Stimulated activated CD4-positive, alpha-beta T cell treated with anti-CD3 and anti-CD28 coated beads, Interleukin-15, amount 100 ng/mL, for 24 hours (primary cell): ENCODE measurements around the gene SLC22A12.
A peak's percentile ranks its signal among the peaks of the same experiment; 100 is the strongest.

Experiments
- DNase-seq: peaks from one replicate; pipeline ENCODE4 v3.0.0-alpha.2; 2020

Gene SLC22A12

DNA sequence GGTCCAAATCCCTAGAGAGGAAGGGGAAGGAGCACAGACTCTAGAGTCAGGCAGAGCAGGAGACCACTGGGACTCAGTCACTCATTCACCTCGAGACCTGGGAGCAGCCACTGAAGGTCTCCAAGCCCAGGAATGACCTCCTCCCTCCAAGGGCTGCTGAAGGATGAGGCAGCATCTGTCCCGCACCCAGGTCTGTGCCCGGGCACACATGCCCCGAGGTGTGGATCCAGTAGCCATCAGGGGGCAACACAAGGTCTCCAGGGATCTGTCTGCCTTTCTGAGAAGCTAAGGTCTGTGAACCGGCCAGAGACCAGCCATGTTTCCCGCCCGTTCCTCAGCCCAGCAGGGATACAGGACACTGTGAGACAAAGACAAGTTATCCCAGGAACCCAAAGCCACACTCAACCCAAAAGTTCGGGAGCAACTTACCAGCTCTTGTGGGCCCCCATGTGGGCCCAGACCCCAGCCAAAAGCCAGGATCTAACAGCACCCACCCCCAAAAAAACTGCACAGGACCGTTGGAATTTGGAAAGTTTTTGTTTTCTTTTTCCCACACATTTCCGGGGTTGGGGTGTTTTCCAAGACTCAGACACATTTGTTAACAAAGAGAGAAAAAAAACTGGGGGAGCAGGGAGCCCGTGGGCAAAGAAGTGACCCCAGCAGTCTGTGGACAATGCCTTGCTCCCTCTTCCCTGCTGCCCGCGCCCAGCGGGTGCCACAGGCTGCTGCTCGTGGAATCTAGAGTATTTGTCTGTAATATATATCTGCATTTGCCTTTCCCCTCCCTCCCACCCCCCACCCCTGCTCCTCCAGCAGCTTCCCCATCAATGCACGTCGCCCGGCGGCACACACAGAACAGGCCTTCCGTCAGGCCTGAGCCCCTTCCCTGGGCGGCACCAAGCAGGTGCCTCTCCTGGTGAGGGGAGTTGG lies 14.9 kb downstream of the SLC22A12 start:
- no peak for DNase-seq

DNA sequence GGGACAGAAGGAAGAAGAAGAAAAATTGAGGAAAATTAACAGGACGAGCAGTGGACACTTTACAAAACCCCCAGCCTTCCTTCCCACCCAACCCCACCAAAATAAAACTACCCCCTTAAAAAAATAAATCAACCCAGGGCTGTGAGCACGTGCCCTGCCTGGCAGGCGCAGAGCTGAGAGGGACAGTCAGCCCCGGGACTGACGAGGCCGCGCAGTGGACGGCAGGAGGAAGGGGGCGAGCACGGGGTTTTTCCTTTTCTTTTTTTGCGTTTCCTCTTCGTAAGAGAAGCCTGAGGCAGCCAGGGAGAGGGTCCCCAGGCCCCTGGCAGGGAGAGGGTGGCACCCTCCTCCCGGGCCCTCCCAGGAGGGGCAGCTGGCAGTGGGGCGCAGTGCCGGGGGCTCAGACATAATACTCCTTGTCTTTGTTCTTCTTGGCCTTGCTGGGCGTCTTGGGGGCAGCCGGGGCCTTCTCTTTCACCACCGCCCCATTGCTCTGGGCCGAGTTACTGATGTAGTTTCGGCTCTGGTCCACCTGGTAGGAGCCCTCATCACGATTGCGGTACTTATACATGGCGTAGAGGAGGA lies 15.9 kb downstream of the SLC22A12 start:
- DNase-seq = no peak

DNA sequence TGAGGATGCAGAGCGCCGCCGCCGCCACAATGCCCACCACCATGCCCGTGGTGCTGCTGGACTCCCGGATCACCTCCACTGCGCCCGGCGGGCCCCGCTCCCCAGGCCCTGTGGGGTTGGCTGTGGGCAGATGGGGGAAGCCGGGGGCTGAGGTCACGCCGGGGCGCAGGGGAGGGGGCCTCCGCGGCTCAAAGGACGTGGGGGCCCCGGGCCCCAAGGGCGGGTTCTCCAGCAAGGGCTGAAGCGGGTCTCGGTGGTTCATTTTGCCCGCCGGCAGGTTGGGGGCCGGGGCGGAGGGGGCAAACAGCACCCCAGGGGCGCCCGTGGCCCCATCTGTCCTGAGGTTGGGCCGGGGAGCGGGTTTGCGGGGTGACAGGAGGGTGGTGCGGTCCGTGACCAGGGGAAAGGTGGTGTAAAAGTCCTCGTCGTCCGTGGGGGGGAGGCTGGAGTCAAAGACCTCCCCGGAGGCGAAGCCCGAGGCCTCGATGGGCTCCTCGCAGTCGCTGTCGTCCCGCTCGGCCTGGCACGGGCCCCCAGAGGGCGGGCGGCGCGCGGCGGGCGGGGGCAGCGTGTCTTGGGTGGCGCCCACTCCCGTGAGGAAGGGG lies 16.5 kb downstream of the SLC22A12 start:
- DNase-seq = no peak

DNA sequence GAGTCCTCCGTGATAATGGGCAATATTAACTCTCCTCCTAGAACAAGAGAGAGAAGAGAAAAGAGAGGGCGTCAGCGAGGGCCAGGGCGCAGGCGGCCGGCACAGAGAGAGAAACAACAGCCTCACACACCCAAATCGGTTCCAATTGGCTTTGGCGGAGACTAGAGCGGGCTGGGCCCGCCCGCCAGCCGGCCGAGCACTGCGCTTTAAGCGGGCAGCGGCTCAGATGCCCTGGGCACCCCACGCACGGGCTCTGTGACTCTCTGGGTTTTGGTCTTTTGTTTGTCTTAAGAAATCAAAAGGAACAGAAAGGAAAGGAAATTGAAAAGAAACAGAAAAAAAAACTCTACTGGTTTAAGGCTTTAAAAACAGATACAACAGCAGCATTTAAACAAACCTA lies 17.0 kb downstream of the SLC22A12 start:
- no peak for DNase-seq

DNA sequence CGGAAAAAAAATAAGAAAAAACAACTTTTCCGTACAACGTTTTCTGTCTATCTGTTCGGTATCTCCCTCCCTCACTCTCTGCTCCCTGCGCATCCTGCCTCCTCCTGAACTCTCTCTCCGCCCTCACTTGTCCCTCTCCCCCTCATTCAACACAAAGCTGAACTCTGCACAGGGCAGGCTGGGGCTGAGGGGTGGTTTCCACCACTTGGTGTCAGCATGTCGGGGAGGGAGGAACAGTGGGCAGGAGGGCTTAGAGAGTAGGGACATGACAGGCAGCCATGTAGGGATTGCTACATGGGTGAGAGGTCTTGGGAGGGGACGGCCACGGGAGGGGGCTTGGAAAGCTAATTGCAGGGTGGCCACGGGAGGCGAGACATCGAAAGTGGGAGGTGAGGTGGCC lies 17.6 kb downstream of the SLC22A12 start:
- no peak for DNase-seq

DNA sequence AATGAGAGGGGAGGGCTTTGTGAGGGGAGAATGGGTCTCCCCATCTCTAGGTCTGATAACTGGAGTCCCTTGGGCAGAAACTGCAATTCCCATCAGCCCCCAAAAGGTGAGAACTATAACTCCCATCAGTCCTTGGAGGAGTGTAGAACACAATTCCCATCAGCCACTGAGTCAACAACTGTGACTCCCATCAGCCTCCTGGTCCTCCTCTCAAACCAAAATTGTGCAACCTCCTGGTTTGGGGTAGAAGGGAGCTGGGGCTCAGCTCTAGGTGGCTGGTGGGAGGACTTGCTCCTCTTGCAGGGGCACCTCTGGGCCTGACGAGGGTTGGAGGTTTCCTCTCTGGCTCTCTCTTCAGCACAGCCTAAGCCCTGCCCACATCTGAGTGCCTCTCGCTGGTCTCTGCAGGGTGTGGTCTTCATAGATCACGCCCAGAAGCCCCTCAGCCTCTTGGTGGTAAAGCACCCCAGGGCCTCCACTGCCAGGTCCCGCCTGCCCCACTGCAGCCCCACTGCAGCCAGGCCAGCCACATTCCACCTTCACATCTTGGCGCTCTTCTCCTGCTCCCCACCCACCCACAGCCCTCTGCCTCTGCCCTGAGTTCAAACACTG lies 18.5 kb downstream of the SLC22A12 start:
- no peak for DNase-seq

DNA sequence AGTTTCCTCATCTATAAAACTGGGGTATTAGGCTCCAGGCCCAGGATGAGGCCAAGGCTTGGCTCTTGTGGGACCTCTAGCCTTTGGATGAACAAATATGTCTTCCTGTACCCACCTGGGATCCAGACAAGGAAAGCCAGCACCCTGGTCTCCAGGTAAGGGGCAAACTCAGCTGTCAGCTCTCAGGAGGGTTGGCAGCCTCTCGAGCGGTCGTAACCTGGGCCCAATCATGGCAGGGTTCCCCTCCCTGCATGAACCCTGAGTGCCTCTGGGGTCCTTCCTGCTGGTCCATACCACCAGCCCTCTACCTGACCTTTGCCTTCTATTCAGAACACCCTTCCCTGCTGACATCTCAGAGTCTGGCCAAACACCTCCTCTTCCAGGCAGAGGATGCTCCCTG lies 19.6 kb downstream of the SLC22A12 start:
- no peak for DNase-seq

DNA sequence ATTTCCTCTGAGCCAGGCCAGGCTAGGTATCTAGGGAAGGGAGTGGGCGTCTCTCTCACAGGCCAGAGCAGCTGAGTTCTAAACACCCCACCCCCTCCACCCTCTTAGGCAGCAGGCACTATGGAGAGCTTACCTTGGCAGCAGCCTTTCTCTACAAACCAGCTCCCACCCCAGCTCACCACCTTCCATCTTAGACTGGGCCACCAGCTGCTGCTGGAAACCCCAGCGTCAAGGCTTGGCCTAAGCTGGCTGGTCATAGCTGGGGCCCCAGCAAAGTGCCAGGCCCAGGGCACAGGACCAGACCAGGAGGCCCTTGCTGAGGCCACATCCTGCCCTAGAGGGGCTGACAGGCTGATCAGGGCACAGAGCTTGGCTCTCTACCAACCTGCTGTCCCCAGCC lies 20.2 kb downstream of the SLC22A12 start:
- no peak for DNase-seq

DNA sequence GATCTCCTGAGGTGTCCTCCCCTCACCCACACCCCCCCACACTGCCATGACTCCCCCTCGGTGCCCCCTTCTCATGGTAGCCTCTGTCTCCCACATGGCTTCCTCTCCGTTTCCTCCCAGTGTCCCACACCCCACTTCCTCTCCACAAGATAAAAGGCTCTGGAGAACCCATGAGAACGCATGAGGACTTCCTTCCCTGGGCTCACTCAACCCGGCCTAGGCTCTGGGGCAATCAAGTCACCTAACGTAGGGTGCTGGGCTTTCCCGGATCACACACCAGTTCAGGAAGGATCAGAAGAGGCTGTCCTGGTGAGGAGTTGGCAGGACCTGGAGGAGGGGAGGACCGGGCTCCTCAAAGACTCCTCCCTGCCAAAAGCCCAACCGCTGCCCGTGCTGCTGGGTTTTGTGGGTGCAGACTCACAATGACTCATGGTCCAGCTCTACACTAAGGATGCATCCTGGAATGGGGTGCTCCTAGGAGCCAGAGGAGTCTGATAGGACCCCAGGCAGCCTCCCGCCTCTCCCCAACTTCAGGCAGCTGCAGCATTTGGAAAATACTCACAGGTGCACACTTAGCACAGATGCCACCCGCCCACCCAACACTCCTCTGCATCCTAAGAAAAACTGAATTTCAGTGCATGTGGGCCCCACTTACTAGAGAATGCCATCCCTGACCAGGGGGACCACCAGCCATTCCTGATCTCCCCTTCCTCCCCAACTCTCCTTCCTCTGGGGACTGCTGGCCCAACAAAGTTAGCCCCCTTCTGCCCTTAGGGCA lies 21.0 kb downstream of the SLC22A12 start:
- DNase-seq = no peak

DNA sequence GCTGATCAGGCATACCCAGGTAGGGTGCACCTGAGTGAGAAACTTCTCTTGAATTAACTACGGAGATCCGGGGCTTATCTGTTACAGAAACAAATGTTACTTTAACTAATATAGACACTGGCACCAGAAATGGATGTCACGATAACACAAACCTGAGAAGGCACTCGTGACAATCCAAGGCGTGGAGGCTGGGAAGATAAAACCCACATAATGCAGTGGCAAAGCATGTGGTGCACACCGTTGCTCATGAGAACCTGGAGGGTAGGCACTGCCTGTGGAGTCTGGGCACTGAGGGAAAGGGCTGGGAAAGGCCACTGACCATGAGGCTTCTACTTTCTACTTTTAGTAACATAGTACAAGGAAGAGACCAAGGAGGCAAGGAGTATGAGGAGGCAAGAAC lies 22.6 kb downstream of the SLC22A12 start:
- no peak for DNase-seq

DNA sequence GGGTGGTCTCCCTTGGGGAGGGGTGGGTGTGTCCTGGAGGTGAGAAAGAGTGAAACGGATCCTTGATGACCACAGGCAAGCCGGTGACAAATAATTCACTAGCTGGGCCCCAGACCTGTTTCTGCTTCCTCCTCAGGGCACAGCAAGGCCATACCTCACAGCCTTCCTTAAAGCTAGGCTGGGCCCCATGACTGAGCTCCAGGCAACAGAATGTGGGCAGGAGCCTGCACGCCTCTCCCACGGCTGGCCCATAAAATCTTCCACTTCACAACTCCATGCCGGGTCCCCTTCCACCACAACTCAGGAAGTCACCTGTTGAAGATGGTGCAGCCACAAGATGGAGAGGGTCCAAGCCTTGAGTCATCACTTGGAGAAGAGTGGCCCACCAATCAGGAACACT lies 23.9 kb downstream of the SLC22A12 start:
- no peak for DNase-seq

DNA sequence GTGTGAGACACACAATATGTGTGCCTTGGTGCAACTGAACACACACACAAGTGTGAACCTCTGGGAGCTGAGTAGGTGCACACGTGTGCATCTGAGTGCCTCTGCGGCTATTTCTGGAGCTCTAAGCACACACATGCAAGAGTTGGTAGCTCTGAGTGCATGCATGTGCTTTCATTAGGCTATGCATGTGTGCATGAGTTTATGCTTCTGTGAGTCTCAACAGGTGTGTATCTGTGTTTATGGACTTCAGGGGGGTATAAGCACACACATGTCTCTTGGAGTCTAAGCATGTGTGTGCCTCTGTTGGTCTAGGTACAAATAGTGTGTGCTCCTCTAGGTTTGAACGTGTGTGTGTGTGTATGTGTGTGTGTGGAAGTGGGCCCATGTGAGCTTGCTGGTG lies 25.8 kb downstream of the SLC22A12 start:
- no peak for DNase-seq

DNA sequence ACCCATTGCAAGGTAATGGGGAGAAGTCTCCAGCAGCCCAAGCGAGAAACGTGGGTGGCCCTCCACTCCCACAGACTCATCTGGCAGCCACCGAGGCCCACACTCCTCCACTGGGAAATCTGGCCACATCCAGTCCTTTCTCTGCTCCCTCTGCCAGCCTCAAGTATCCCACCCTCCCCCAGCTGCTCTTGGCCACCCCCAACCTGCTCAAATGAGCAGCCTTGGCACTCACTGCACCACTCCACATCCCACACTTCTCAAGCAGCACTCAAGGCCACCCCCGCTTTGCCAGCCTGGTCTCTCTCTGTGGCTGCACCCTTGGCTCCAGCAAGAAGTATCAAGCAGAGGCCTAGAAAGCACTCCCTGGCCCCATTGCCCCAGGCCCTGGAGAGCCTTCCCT lies 28.2 kb downstream of the SLC22A12 start:
- DNase-seq = no peak

DNA sequence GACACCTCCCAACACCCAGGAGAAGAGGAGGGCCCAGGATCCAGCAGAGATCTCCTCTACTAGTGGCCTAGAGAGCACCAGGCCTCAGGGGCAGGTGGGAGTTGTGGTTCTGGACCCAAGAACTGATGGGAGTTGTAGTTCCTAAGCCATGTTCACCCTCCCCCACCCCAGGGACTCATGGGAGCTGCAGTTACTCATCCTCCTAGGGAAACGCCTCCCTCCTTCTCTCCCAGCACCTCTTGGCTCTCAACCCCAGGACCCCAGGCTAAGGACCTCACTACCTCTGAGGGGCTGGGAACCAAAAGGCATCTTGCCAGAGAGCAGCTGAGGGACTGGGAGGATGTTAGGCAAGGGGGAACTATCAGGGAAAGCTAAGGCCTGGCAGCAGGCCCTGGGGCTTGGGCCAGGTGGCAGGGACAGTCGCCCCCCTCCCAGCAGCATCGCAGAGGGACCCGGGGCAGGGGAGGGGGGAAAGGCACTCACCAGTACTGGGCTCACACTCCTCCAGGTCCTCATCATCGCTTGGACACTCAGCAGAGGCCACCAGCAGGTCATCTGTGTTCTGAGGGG lies 28.9 kb downstream of the SLC22A12 start:
- peak; percentile 37 for DNase-seq

DNA sequence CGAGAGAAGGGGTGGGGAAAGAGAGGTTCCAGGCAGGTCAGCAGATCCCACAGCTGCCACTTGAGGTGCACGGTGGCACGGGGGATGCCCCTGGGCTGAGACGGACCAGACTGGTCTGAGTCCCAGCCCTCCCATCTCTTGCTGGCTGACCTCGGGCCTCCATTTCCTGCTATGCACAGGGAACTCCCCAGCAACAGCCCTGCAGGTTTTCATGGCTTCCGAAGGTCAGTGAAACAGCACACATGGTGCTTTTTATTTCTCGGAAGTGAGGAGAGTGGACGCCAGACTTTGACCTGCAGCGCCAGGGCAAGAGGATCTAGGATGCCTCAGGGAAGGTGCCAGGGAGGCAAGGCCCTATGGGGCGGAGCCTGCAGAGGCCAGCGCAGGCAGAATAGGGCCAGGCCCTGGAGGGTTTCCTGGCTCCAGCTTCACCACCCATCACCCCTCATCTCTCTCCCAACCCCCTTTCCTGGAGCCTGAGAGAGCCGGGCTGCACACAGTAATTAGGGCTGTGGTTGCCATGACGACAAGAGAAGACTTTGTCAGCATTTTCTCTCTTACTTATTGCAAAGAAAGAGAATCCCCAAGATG lies 29.5 kb downstream of the SLC22A12 start:
- no peak for DNase-seq

DNA sequence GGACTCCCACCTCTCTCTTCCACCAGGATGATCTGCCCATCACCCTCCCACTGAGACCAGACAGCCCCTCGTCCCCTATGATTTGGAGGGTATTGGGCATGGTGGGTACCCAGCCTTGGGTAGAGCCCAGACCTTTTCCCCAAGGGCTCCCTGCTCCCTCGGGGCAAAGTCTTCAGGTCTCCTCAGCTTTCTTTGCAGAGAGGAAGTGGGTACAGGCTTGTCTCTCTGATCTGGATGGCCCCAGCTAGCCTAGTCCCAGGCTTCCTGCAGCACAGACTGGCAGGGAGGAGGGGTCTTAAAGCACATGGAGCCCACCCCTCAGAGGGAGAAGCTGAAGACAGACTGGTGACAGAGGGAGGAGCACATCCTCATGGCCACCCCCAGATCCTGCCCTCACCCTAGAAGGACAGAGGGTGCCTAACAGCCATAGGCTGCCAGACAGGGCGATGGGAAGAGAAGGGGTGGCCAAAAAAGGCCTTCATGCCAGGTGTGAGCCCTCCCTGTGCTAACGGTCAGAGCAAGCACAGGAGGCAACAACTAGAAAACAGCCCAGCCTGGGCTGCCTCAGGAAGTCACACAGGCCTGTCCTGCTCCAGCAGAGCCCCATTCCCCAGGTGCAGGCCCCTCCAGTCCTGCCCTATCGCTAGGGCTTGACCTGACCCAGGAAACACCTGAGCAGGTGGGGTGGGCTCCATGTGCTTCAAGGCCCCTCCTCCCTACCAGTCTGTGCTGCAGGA lies 30.4 kb downstream of the SLC22A12 start:
- no peak for DNase-seq

DNA sequence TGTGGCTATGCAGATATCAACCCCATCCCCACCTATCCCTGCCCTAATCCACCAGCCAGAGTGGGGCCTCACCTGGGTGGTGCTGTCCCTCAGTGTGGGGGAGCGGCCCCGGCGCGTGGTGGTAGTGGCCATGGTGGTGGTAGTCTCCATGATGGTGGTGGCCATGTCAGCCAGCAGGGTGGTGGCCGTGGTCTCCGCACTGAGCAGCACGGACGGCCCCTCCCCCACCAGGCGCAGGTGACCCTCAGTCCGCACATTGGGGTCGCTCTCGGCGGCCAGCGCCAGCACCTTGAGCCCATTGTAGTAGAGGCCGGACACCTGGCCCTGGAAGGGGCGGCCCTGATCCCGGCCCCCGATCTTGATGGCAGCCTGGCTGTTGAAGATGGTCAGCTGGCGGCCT lies 31.7 kb downstream of the SLC22A12 start:
- no peak for DNase-seq

DNA sequence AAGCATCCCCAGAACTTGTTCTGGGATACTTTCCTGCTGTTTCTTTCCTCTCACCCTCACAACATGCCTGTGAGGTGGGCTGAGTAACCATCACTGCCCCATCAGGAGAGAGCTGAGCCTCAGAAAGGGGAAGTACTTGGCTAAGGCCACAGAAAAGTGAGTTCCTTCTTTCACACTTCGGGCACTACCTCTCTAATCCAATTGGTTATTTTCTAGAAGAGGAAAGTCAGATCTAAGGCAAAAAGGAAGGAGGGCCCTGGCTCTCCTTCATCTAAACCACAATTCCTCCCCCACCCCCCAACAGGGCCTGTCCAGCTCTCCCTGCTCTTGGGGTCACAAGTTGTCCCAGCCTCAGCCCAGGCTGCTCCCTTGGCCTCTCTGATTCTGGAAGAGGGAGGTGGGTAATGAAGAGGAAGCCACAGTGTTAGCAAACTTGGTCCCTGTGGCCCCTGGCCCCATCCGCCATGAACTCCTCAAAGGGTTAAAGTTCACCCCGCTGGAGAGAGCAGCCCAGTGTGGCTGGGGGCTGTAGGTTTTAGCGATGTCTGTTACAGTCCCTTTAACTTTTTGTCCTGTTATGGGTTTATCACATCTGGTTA lies 34.0 kb downstream of the SLC22A12 start:
- DNase-seq = no peak

DNA sequence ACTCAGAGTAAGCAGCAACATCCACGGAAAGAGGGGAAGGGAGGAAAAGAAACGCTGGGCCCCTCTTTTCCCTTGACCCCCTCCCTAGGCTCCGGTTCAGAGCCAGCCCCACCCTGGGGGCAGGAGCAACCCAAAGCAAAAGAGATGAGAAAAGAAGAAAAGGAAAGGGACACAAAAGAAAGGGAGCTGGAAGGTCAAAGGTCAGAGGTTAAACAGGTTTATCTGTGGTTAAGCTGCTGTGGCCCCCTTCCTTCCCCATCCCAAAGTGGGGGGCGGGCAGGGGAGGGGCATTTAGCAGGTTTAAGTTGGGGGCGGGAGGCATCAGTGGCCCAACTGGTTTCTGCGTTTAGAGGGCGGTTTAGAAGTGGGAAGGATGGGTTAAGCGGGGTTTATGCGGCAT lies 35.6 kb downstream of the SLC22A12 start:
- no peak for DNase-seq

DNA sequence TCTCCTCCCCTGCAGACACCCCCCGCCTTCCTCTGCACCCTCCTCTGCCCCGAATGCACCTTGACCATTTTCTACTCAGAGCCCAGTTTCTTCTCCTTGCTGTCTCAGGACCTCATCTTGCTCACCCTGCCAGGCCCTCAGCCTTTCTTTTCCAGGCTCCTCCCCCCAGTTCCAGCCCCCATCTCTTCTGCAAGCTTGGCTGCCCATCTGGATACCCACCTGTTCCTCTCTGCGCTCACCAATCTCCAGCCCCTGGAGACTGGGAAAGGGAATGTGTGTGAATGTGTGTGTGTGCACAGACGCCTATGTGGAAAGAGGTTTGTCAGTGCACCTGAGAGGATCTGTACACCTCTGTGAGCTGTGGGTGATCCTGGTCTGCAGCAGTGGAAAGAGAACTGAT lies 36.4 kb downstream of the SLC22A12 start:
- no peak for DNase-seq

DNA sequence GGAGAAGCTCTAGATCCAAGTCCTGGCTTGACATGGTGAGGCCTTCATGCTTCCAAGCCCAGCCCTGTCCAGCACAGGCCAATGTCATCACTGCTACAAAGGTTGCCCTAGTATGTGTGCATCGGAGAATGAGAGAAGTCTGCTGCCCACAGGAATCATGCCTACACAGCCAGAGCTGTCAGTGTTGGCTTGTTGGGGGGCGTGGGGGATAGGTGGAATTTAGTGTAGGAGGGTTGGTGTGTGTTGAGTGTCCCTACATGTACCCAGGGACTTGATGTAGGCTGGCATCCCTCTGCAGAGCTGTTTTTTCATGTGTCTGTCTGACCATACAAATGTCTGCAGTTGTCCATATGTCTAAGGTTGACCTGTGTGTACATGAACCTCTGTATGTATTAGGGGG lies 37.6 kb downstream of the SLC22A12 start:
- DNase-seq = no peak
